ENCODE data around the gene SPATA20. TPM values are rescaled to one million over a fixed set of nuclear protein-coding genes. Genes with fewer than 3 reads are reported as not detected.

The SPATA20 gene
- total and polyA plus RNA-seq, 2 of the 8 experiments (the other 6 are each of a cell fraction or from before 2014, with no cell fraction given) = 16.2 to 17.5 TPM

GRCh38 chr17:50532452-50533024, 14.4 kb upstream of the SPATA20 start, which contains the start of gene EPN3:
TSS of gene EPN3 (plus strand) at chr17:50532735. CDS start at chr17:50536557, 3,822 bp downstream.
- 1% methylated on average over 16 of the region's 21 CpGs; no CpG with 5 or more reads in 1 of the 2 experiments for WGBS, 2 experiments (ENCODE audit: extremely low coverage in 1 of 2, insufficient coverage in 1 of 2, insufficient read length in 1 of 2, insufficient replicate concordance in 2 of 2, low coverage in 1 of 2, low lambda C conversion rate in 2 of 2, missing lambda C conversion rate in 1 of 2)
- TF ChIP-seq MAX (IDR thresholded peaks at IDR 0.05) = peak; percentile 75
- TF ChIP-seq KDM4A (IDR thresholded peaks at IDR 0.05; ENCODE audit: low read depth, low read length, severe bottlenecking) = peak; percentile 83
- TF ChIP-seq BCL11A (IDR thresholded peaks at IDR 0.05; ENCODE audit: low read depth in 2 of 2, low read length in 2 of 2) = no peak
- TF ChIP-seq E2F6 (IDR thresholded peaks at IDR 0.05) = peak; percentile 54
- TF ChIP-seq RBBP5 (IDR thresholded peaks at IDR 0.05; ENCODE audit: borderline replicate concordance, low read depth, low read length) = peak; percentile 63
- TF ChIP-seq ASH2L (IDR thresholded peaks at IDR 0.05; ENCODE audit: low read length) = peak; percentile 75
- peak; percentile 83 for TF ChIP-seq CTBP2 (IDR thresholded peaks at IDR 0.05; ENCODE audit: borderline replicate concordance, insufficient read depth, insufficient read length, low read length)

More at GRCh38 chr17:50532452-50533024, 14.4 kb upstream of the SPATA20 start, which contains the start of gene EPN3:
- H3K4me2 ChIP-seq (ENCODE audit: insufficient read depth in 1 of 2, low read depth in 2 of 2, low read length in 2 of 2) = peak within 1 kb of the TSS; percentile 96 to 99
- H2BK20ac ChIP-seq (ENCODE audit: low read length) = peak within 1 kb of the TSS; percentile 17; the same call in 1 of the 2 replicates
- peak within 1 kb of the TSS; percentile 80; the same call in 1 of the 2 replicates for H2AFZ ChIP-seq (ENCODE audit: low read length)
- no peak within 1 kb of the TSS for H3K27ac ChIP-seq (ENCODE audit: low read depth, low read length)
- H3K14ac ChIP-seq (ENCODE audit: insufficient read length) = no peak within 1 kb of the TSS
- H3K4ac ChIP-seq (replicated peaks; ENCODE audit: insufficient read length, low read depth, low read length) = no peak within 1 kb of the TSS
- H4K5ac ChIP-seq (ENCODE audit: insufficient read length, low read depth, low read length) = peak within 1 kb of the TSS; percentile 55
- peaks cover 5 to 29% (median 20%) of the 10 kb centered on the region in 4 experiments for H3K4me1 ChIP-seq (replicated peaks in 1 of 4; ENCODE audit: control insufficient read depth in 3 of 4, insufficient read depth in 4 of 4, low read length in 3 of 4)
- no peaks in the 10 kb centered on the region for H4K20me1 ChIP-seq (replicated peaks in 1 of 2; ENCODE audit: control insufficient read depth in 1 of 2, insufficient read depth in 2 of 2, low read length in 2 of 2)
- H2BK120ac ChIP-seq (replicated peaks; ENCODE audit: low read depth, low read length) = no peak within 1 kb of the TSS
- DNase-seq (ENCODE audit: low read depth in 1 of 2, low spot score in 2 of 2) = peak in 1 of 2 experiments; percentile 78
- peak within 1 kb of the TSS; percentile 88 for H4K91ac ChIP-seq (replicated peaks; ENCODE audit: insufficient read length, low read length)
- ChIA-PET CTCF (ENCODE audit: partially characterized antibody) (interaction anchor here (0.9 to 5.2 kb wide), 20 partner anchors 8 to 98 kb away, joined by 3 to 36 read pairs (median 6); no protein-coding TSS in a partner anchor), POLR2A (ENCODE audit: partially characterized antibody) (interaction anchor here (0.7 to 4.3 kb wide), 9 partner anchors 9 to 61 kb away, joined by 3 to 13 read pairs (median 4); no protein-coding TSS in a partner anchor)
- peak within 1 kb of the TSS; percentile 83; the same call in 1 of the 2 replicates for H2BK15ac ChIP-seq (ENCODE audit: low read length)
- no peak within 1 kb of the TSS for H2AK5ac ChIP-seq (ENCODE audit: low read depth, low read length)
- no peaks in the 10 kb centered on the region for H3K9me3 ChIP-seq (ENCODE audit: insufficient read depth in 2 of 2, low read depth in 1 of 2, low read length in 1 of 2)
- 0 out of 4 replicates have a peak, but pooled peaks cover 0 to 2% of the 10 kb centered on the region in 2 experiments for H3K79me2 ChIP-seq (ENCODE audit: control insufficient read depth in 1 of 2, insufficient read depth in 2 of 2, low read length in 2 of 2)
- FAIRE-seq = no peak
- H3K27me3 ChIP-seq (replicated peaks in 1 of 4; ENCODE audit: control insufficient read depth in 3 of 4, extremely low read depth in 1 of 4, insufficient read depth in 3 of 4, low read length in 3 of 4) = peaks cover 0 to 21% (median 10%) of the 10 kb centered on the region in 4 experiments; a peak in 4 of 7 replicates
- H3K18ac ChIP-seq (ENCODE audit: extremely low read depth, low read length) = peak within 1 kb of the TSS; percentile 88
- H3K79me1 ChIP-seq (ENCODE audit: low read depth, low read length) = no peaks in the 10 kb centered on the region; the same call in 1 of the 2 replicates
- H3K36me3 ChIP-seq (ENCODE audit: control insufficient read depth in 2 of 4, insufficient read depth in 4 of 4, low read length in 3 of 4) = peaks cover 0 to 3% (median 0%) of the 10 kb centered on the region in 4 experiments; a peak in 1 of 8 replicates
- H2BK5ac ChIP-seq (ENCODE audit: low read depth, low read length) = peak within 1 kb of the TSS; percentile 53; the same call in 1 of the 2 replicates
- H3K56ac ChIP-seq (replicated peaks; ENCODE audit: insufficient read length, low read depth, low read length) = no peak within 1 kb of the TSS
- no peak within 1 kb of the TSS for H3K23ac ChIP-seq (ENCODE audit: insufficient read length)
- peak within 1 kb of the TSS; percentile 36 to 77 (median 74) for H3K4me3 ChIP-seq (ENCODE audit: extremely low read depth in 1 of 4, insufficient read depth in 2 of 4, low read depth in 3 of 4, low read length in 4 of 4)
- peak within 1 kb of the TSS; percentile 28 for H4K8ac ChIP-seq (ENCODE audit: extremely low read depth, insufficient read depth, low read length)
- peak within 1 kb of the TSS; percentile 63; the same call in 1 of the 2 replicates for H2BK12ac ChIP-seq (ENCODE audit: low read depth, low read length)
- peaks cover 17% of the 10 kb centered on the region for H3K23me2 ChIP-seq (ENCODE audit: low read depth, low read length)
- H3K9ac ChIP-seq (replicated peaks in 1 of 4; ENCODE audit: extremely low read depth in 1 of 4, low read depth in 3 of 4, low read length in 3 of 4) = no peak within 1 kb of the TSS; a peak in 2 of 7 replicates
